GM18873 (cell line): ENCODE measurements around the gene F2RL1.
"Not testable (repeated sequence)": the region's sequence is repeated elsewhere in the genome, so short reads cannot be mapped to it uniquely, and the experiment has no call there.

Experiments
- ATAC-seq: cut with Tn5 transposase; IDR thresholded peaks from one replicate; pipeline ENCODE4 v1.9.1; 2021; ENCODE audit warnings: mild to moderate bottlenecking, moderate library complexity, moderate number of reproducible peaks; ENCODE audit not compliant: unreplicated experiment, low FRiP score

The F2RL1 gene

DNA sequence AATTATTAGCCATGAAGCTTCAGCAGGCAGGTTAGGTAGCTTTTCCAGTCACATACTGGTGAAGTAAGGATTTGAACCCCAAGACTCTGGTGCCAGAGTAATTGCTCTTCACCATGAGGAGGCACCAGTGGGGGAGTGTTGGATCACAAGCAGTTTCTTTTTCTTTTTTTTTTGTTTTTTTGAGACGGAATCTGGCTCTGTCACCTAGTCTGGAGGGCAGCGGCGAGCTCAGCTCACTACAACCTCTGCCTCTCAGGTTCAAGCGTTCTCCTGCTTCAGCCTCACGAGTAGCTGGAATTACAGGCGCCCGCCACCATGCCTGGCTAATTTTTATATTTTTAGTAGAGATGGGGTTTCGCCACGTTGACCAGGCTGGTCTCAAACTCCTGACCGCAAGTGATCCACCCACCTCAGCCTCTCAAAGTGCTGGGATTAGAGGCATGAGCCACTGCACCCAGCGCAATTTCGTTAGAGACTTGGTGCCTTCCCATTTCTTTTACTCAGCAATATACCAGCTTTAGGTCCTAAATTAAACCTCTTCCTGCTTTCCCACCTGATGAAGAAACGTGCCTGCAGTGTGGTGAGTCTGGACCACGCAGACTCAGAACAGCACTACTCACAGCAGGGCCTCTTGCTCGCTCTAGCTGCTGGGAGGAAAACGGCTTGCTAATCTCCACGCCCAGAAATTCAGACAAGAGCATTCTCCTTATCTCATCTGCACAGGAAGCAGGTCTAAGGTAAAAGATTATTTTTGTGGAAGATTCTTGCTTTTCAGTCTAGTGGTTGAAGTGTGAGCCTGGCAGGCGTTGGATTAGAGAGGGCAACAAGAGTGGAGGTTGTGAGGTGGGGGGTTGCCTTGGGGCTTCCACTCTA is 30.8 kb downstream of the F2RL1 start, which contains the start of gene S100Z:
Gene S100Z (plus strand): TSS at position 596 of the 873 bp plus-strand sequence. CDS start 25,346 bp downstream, outside the sequence.
- no peak for ATAC-seq

DNA sequence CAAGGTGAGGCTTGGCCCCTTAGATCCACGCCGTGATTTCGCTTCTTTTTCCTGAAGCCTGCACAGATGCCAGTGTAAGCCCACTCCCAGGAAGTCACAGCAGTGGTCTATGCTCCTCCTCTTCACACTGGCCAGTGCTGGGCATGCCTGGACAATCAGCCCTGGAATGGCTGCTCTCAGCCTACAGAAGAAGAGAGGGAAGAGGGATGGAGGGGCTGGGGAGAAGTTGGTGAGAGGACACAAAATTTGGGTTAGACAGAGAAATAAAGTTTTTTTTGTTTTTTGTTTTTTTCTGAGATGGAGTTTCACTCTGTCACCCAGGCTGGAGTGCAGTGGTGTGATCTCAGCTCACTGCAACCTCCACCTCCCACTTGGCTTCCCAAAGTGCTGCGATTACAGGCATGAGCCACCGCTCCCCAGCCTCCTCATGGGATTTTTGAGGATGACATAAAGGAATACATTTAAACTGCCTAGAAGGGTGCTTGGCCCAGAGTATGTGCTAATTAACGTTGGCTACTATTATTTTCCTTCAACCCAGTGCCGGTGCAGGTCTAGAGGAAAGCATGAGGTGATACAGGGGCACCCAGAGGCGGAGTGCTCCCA is 31.8 kb downstream of the F2RL1 start:
- no peak for ATAC-seq

DNA sequence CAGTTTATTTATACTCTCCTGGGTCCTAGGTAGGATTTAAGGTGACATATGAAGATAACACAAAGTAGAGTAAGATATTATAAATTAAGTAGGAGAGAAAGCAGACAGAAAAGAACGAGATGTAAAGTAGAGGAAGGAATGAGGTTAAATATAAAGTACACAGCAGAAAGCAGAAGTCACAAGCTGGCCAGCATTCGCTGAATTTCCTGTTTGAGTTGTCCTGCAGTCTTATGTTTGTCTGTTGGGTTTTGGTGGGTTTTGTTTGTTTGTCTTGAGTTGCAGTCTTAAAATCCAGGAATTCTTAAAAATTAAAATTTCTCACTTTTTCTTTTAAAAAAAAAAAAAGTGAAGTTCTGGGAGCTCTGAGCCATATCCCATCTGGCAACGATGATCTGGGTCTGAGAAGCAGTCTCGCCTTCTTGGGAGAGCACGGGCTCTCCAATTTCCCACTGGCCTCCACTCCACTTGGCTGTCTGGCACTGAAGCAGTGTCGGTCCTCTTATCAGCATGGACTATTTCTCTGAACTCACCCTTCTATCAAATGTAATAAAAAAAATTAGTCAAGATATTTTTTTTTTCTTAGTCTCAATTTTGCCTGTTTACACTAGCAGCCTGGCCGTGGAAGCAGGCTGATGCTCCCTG is 33.0 kb downstream of the F2RL1 start:
- ATAC-seq: no peak

- ATAC-seq: no peak
Observed at GRCh38 chr5:76852772-76853171, 33.9 kb downstream of the F2RL1 start.

- not testable (repeated sequence) for ATAC-seq
Observed at GRCh38 chr5:76853741-76854140, 34.9 kb downstream of the F2RL1 start.

DNA sequence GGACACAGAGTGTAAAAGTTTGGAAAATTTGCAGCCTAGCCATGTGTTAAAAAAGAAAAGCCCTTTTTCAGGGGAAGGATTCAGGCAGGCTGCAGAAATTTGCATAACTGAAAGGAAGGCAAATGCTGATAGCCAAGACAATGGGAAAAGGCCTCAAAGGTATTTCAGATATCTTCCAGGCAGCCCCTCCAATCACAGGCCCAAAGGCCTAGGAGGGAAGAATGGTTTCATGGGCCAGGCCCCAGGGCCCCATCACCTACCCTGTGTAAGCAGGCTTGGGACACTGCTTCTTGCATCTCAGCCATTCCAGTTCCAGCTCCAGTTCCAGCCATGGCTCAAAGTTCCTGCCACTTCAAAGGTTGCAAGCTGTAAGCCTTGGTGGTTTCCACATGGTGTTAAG is 35.8 kb downstream of the F2RL1 start:
- ATAC-seq: no peak

DNA sequence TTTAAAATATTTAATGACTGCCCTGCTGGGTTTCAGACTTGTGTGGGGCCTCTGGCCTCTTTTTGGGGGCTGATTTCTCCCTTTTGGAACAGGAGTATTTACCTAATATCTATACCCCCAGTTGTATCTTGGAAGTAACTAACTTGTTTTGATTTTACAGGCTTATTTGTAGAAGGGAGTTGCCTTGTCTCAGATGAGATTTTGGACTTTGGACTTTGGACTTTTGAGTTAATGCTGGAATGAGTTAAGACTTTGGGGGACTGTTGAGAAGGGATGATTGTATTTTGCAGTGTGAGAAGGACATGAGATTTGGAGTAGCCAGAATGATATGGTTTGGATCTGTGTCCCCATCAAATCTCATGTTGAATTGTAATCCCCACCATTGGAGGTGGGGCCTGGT is 36.7 kb downstream of the F2RL1 start:
- ATAC-seq: not testable (repeated sequence)

- ATAC-seq: no peak
Observed at GRCh38 chr5:76855961-76856360, 37.1 kb downstream of the F2RL1 start.

- ATAC-seq: not testable (repeated sequence)
Observed at GRCh38 chr5:76856800-76857199, 38.0 kb downstream of the F2RL1 start.

GRCh38 chr5:76859591-76860247 is 40.9 kb downstream of the F2RL1 start:
- no peak for ATAC-seq

DNA sequence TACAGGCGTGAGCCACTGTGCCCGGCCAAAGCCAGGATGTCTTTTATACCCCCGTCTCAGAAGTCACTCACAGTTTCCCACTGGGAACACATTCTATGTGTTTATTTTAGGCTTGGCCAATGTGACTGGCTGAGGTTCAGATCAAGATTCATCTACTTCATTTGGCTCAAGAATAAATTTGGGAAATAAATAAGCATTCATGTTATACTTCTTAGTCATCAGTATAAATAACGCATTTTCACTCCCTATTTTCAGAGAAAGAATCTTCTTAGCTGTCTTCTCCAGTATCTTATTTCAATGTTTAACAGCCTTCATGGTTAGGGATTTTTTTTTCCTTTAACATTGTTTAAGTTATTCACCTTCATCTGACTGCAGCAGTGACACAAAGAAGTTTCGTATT is 42.8 kb downstream of the F2RL1 start:
- no peak for ATAC-seq

- ATAC-seq: no peak
Observed at GRCh38 chr5:76863001-76863400, 44.2 kb downstream of the F2RL1 start.

- no peak for ATAC-seq
Observed at GRCh38 chr5:76866503-76866902, 47.7 kb downstream of the F2RL1 start.

DNA sequence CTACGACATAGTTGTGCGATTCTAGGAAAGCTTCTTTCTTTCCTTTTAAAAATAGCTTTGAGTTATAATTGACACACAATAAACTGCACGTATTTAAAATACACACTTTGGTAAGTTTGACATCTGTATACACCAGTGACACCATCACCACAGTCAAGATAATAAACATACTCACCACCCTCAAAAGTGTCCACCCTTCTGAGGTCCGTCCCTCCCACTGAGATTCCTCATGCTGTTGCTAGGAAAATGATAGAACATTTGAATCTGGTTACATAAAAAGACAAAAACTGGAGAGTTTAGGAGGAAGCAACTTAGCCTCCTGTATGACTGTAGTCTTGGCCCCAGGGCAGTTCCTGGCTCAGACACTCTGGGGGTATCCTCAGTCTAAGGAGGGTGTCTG is 48.2 kb downstream of the F2RL1 start:
- no peak for ATAC-seq

DNA sequence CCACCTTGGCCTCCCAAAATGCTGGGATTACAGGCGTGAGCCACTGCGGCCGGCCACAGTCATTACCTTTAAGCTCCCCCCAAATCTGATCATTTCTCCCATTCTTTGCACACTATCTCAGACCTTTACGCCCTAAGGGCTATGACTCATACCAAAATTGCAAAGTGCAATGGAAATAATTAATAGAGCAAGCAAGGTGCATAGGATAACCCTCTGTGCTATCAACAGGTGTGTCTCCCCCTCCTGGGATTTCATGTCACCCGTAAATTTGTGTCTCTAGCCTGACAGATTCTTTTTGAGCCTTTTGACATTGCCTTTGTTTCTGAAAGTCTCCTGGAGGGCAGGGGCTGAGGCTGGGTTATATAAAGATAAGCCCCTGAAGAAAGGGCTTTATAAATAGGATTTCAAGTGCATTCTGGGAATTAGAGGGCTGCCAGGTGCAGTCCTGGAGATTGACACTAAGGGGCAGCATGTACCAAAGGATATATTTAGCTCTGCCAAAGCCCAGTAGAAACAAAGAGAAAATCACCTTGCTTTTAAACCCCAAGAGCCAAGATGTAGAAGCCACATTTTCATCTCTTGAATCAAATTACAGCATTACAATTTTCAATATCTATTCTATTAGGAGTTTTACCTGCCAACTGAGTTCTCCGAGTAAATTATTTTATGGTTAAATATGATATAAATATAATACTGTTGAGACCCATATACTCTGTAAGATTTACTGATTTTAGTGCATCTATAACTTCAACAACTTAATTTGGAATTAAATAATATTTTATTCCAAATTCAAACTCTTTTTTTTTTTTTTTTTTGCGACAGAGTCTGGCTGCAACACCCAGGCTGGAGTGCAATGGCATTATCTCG is 49.2 kb downstream of the F2RL1 start:
- no peak for ATAC-seq

DNA sequence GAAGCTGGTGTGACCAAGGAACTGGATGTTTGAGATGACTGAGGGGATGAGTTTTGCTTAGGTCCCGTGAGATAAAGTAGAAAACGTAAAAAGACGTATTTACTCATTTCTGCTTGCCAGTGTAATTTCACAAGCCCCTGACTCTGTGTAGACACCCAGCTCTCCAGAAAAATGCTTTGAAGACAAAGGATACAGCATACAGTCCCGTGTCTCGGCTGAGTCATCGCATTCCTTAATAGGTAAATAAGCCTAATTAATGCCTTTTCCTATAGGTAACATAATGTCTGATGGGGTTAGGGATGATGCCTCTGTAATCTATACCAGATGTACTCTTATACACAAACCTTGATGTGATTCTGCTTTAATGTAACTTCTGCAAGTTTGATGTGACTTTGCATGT is 51.2 kb downstream of the F2RL1 start:
- no peak for ATAC-seq

- no peak for ATAC-seq
Observed at GRCh38 chr5:76874088-76874581, 55.3 kb downstream of the F2RL1 start.
